NCI-H1694 (cell line): Measurements from ENCODE around the gene LINC00305.

Source experiments
- DNase-seq: peaks from one replicate; lab custom pipeline; 2025; lab: John Stamatoyannopoulos, UW

The LINC00305 gene

GRCh38 chr18:64148988-64149387 lies at the start of gene LINC00305:
Gene LINC00305, minus strand, starts transcription at chr18:64149088.
- DNase-seq = no peak

DNA sequence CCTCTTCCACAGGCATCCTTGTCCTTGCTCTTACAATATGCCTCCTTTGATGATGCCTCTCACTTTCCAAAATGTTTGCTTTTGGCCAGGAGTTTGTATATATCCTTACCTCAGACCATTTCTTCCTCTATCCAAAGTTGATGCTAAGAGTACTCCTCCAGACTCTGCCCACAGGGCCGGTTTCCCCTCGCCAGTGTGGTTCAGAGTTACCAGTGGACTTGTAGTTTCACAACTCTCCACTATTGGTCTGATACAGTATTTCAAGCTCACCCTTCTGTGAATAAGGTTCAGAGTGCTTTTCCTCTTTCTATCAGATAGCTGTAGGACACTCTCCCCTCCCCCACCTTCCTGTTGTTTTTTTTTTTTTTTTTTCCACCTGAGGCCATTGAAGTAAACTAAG lies 42.2 kb upstream of the LINC00305 start:
- DNase-seq = no peak

- no peak for DNase-seq
These were observed 37.1 kb upstream of the LINC00305 start for GRCh38 chr18:64185987-64186386.

GRCh38 chr18:64183665-64184064 lies 34.8 kb upstream of the LINC00305 start:
- no peak for DNase-seq

- no peak for DNase-seq
These were observed 31.7 kb upstream of the LINC00305 start for GRCh38 chr18:64180617-64181016.

DNA sequence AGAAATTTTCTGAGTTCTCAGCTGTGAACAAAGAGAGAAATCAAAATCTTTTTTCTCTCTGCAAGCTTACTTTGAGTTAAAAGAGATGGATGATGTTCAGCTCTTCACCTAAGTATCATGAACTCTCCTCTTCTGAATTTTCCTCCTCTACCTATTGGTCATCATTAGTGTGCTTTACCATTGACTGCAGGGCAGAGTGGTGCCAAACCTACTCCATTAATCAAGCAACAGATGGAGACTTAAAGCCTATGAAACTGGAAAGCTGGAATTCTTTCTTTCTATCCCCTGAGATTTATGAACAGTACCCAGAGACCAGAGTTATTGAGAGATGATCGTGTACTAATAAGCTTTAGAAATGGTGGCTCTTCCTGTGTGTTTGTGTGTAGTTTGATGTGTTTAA lies 31.3 kb upstream of the LINC00305 start:
- DNase-seq = no peak

DNA sequence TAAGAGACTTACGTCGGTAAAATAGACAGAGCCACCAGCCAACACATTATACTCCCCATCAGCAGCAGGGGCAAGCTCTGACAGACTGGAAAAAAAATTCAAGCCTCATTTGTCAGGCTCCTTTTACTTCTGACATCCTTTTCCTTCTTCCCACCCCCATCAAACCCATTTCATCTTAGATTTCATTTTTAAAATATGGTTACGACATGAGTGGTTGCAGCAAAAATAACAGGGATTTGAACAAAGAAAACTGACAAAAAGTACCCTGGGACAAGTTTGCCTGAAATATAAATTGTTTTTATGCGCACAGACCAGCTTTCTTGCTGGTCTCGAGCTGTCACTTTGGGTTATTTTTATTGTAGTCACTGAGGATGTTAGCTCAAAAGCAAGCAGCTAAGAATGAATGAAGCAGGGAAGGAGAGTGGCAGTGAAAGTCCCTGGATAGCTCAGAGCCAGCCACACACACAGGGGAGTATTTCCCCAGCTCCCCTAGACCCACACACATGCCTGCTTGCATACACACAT lies 30.7 kb upstream of the LINC00305 start:
- DNase-seq = no peak

- DNase-seq = no peak
These were observed 30.0 kb upstream of the LINC00305 start for GRCh38 chr18:64178860-64179259.

DNA sequence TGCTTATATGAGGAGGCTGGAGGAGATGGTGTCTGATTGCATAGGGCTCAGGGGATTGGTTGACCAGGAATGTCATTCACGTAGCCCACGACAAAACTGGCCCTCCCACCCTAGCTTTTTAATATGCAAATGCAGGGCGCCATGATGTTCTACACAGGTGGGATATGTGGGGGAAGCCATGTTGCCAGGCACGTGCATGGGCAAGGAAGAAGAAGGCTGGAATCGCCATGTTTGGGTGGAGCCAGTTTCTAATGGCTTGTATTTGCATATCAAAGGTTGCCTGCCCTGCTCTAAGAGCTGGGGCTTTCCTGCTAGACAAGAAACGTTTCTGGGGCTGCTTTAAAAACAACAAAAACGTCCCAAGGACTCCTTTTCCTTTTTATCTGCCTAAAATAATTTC lies 26.5 kb upstream of the LINC00305 start:
- DNase-seq = no peak

GRCh38 chr18:64171576-64171975 lies 22.7 kb upstream of the LINC00305 start:
- no peak for DNase-seq

DNA sequence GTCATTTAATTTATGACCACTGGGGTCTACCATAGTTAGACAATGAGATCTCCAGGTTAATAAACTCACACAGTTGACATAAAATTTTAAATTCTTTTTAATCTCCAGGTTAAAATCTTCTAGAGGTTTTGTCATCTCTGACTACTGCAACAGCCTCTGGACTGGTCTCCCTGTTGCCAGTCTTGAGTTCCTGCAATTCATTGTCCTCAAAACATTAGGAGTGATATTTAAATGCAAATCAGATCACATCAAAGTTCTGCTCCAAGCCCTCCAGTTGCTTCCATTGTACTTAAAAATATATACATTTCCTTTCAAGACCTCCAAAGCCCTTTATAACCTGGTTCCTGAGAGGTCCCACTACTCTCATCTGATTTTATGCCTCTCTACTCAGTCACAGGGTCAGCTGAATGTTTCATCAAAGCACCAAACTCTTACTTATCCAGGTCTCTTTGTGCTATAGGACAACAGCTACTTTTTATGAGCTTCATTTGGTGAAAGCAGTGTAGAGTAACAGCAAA lies 18.6 kb upstream of the LINC00305 start:
- no peak for DNase-seq

DNA sequence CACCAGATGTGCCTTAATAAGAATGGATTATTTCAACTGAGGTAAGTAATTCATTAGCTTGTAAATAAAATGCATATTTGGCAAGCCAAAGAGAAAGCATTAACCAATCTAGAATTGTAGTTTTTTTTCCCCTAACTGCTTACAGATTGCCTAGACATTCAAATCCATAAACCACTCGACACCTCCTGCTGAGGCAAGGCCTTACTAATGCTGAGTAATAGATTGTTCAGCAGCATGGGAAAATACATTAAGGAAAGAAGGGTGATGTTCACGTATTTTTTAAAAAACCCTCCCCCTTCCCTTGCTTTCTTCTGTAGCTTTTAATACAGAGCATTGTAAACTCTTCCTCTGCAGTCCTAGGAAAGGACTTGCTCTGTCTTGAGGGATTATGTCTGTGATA lies 17.0 kb upstream of the LINC00305 start:
- peak; percentile 4 for DNase-seq

DNA sequence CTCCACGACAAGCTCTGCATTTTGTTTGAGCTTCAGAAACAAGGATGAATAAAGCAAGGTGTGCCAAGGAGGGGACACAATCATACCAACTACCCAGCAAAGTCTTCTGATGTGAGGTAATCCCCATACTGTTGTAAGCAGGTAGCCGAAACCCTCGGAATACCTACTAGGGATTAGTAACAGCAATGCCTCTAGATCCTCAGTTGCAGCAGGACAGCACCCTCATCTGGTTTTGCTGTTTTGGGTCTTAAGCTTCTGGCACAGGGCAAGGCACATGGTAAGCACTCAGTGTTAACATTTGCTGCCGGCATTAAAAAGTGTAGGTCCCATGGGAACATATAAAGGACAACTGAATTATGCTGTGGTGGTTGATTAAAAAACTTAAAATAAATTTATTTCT lies 16.0 kb upstream of the LINC00305 start:
- no peak for DNase-seq

- DNase-seq = no peak
These were observed 1.1 kb upstream of the LINC00305 start for GRCh38 chr18:64149916-64150438.

GRCh38 chr18:64142904-64143303 lies 6.0 kb downstream of the LINC00305 start:
- DNase-seq = no peak

DNA sequence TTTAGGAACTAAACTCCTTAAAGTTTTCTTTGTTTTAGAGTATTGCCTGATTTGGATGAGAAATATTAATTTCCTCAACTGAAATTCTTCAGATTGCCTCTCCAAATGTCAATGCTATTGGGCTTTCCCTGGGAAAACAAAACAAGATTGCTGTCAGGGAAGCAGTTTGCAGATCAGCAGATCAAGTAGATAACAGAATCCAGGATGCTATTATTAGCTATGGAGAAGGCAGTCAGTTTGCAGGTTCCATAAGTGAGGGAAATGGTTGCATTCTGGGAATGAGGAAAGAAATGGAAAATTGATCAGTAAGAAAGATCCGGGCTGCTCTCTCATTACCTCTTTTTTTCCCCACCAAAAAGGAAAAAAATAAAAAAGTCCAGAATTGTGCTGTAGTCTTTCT lies 11.0 kb downstream of the LINC00305 start:
- no peak for DNase-seq

DNA sequence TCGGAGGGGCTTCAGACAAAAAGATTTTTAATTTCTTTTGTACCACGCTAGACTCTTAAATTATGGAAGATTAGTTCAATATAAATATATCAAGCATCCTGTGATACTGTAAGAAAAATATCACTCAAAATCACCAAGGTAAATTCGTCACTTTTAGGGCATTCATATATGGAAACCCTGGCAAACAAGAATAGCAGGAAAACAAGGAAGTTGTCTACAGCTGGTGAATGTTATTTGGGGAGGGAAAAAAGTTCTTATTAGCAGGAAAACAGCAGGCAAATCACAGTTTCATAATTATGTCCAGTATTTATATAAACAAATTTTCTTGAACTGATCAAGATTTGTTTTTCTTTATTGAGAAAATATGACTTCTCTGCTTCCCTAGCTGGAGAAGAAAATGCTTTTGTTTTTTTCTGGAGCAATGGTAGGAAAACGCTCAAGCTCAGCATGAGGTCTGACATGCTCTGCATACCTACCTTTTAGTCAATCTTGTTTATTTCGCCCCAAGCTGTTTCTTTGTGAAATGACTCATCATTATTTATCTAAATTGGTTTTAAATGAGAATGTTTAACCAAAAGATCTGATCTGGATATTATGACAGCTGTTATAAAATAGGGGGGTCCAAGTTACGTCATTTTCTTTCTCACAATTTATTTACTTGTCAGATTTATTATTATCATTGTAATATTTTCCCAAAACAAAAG lies 14.7 kb downstream of the LINC00305 start:
- DNase-seq = no peak

GRCh38 chr18:64132871-64133270 lies 16.0 kb downstream of the LINC00305 start:
- DNase-seq = no peak

GRCh38 chr18:64131314-64131713 lies 17.6 kb downstream of the LINC00305 start:
- no peak for DNase-seq

GRCh38 chr18:64127172-64127571 lies 21.7 kb downstream of the LINC00305 start:
- no peak for DNase-seq

DNA sequence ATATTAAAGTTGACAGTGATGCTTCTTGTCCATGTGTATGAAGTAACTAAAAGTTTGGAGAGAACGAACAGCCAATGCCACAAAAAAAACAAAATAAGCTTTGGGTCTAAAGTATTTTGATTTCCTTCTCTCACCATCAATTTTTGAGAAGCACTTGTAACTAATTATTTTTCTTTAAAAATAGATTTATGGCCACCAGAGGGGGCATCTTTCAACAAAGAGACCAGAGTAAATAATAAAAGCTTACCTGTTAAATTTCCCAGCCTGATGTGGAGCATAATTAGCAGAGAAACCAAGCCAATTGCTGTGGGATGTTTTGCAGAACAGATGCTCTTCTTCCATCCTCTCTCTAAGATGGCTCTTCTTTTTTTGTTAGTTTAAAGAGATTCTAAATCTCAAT lies 29.0 kb downstream of the LINC00305 start:
- no peak for DNase-seq

DNA sequence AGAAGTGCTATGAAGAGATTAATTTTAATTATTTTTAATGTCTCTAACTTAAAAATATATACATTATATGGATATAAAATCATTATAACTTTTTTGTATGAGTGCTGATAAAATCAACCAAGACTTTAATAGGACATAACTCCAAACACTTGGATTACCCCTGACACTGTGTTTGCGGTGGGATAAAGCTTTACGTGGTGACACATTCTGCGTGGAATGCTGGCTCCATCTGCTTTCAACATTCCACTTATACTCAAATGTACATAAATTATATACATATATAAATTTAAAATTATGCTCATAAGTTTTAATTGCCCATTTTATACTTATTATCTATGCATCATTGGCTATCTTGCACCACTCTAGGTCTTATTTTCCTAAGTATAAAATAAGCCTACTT lies 30.5 kb downstream of the LINC00305 start:
- no peak for DNase-seq

- no peak for DNase-seq
These were observed 32.2 kb downstream of the LINC00305 start for GRCh38 chr18:64116571-64117175.
